SH-SY5Y (cell line): ENCODE results near the gene MRPL38.

Source experiments
- GATA2 ChIP-seq: IDR thresholded peaks from 2 replicates; pipeline ENCODE4 v1.6.1; 2011; ENCODE audit warnings: mild to moderate bottlenecking, low read depth, low read length
- GATA3 ChIP-seq: IDR thresholded peaks from 2 replicates; pipeline ENCODE4 v1.6.1; 2011; ENCODE audit warnings: low read depth, mild to moderate bottlenecking, low read length, moderate library complexity

Gene MRPL38

GRCh38 chr17:75878174-75878998 is 26.3 kb downstream of the MRPL38 start, which contains the start of gene TRIM47:
TSS of gene TRIM47 (minus strand) at chr17:75878581. CDS start at chr17:75878548, 33 bp downstream.
- TF ChIP-seq GATA3 (no peak), GATA2 (no peak)

GRCh38 chr17:75877752-75878173 is 26.9 kb downstream of the MRPL38 start:
- TF ChIP-seq GATA2 = no peak
- no peak for TF ChIP-seq GATA3

GRCh38 chr17:75876938-75877751 is 27.5 kb downstream of the MRPL38 start:
- TF ChIP-seq GATA3 = no peak
- no peak for TF ChIP-seq GATA2

GRCh38 chr17:75876190-75876937 is 28.3 kb downstream of the MRPL38 start:
- TF ChIP-seq GATA2 (no peak), GATA3 (no peak)

GRCh38 chr17:75875940-75876189 is 28.8 kb downstream of the MRPL38 start:
- TF ChIP-seq GATA2 (no peak), GATA3 (no peak)

- TF ChIP-seq GATA2 = no peak
Observed at GRCh38 chr17:75875182-75875939, 29.3 kb downstream of the MRPL38 start.

GRCh38 chr17:75874323-75875181 is 30.1 kb downstream of the MRPL38 start:
- TF ChIP-seq GATA2 (no peak), GATA3 (no peak)

GRCh38 chr17:75873587-75874322 is 30.9 kb downstream of the MRPL38 start:
- no peak for TF ChIP-seq GATA3
- TF ChIP-seq GATA2 = no peak

GRCh38 chr17:75872434-75873351 is 32.0 kb downstream of the MRPL38 start:
- TF ChIP-seq GATA2 (no peak), GATA3 (no peak)

GRCh38 chr17:75869282-75870141 is 35.2 kb downstream of the MRPL38 start:
- TF ChIP-seq GATA2 = no peak
